GM18951 (cell line): ENCODE measurements around the gene MED8.
A peak's percentile ranks its signal among the peaks of the same experiment; 100 is the strongest.

Experiments used
- POLR2A ChIP-seq: IDR thresholded peaks from 4 replicates; pipeline ENCODE4 v1.6.1; 2011; ENCODE audit warnings: mild to moderate bottlenecking; ENCODE audit not compliant: insufficient read length, insufficient read depth; ENCODE audit errors: extremely low read depth
- in situ Hi-C: fragments of 300-500 bp; cut with MboI; formaldehyde crosslinking; loops from one replicate; pipeline ENCODE4 v1.12.0; 2022; ENCODE audit warnings: low sequenced_read_pairs, mixed read lengths, inconsistent platforms; ENCODE audit not compliant: unreplicated experiment

Gene MED8

DNA sequence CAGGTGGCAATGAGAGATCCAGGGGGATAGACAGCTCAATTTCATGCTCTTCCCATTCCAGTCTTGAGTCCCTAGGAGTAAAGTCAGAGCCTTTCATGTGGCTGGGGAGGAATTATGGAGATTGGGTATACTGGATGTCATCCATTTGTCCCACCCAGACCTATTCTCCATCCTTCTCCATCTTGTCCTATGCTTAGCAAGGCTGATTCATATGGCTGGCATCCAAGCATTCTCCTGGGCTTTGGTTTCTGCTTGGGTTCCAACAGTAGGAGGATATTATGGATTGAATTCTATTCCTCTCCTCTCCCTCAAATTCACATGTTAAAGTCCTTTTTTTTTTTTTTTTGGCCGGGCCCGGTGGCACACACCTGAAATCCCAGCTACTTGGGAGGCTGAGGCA, 34.7 kb downstream of the MED8 start:
- no peak for TF ChIP-seq POLR2A
- in situ Hi-C loops, result loop anchor here (10.0 kb wide), 1 partner anchor 120 kb away; no protein-coding TSS in a partner anchor

DNA sequence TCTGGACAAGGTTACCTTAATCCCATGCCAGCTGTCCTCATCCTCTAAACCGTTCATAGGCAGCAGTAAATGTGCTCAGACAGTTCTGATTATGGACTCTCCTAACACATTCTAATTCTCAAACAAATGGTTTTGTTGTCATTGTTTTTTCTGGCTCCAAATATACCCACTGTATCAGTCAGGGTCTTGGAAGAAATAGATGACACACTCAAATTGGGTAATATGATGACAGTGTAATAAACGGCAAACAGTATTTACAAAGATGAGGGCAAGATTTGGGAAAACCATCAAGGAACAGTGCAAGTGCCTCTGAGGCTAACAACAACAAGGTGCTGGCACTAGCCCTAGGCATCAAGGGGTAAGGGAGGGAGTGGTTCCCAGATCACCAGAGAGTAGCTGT, 35.1 kb downstream of the MED8 start:
- in situ Hi-C loops, result loop anchor here (10.0 kb wide), 1 partner anchor 120 kb away; no protein-coding TSS in a partner anchor

GRCh38 chr1:43352881-43353280, 36.7 kb downstream of the MED8 start:
- no peak for TF ChIP-seq POLR2A

More for the DNA sequence above, 35.1 kb downstream of the MED8 start:
- TF ChIP-seq POLR2A, result no peak

GRCh38 chr1:43352351-43352705, 37.3 kb downstream of the MED8 start:
- TF ChIP-seq POLR2A, result no peak
- in situ Hi-C loops, result loop anchor here (10.0 kb wide), 1 partner anchor 118 kb away; no protein-coding TSS in a partner anchor

More at GRCh38 chr1:43352881-43353280, 36.7 kb downstream of the MED8 start:
- in situ Hi-C loops, result loop anchor here (10.0 kb wide), 1 partner anchor 118 kb away; no protein-coding TSS in a partner anchor

DNA sequence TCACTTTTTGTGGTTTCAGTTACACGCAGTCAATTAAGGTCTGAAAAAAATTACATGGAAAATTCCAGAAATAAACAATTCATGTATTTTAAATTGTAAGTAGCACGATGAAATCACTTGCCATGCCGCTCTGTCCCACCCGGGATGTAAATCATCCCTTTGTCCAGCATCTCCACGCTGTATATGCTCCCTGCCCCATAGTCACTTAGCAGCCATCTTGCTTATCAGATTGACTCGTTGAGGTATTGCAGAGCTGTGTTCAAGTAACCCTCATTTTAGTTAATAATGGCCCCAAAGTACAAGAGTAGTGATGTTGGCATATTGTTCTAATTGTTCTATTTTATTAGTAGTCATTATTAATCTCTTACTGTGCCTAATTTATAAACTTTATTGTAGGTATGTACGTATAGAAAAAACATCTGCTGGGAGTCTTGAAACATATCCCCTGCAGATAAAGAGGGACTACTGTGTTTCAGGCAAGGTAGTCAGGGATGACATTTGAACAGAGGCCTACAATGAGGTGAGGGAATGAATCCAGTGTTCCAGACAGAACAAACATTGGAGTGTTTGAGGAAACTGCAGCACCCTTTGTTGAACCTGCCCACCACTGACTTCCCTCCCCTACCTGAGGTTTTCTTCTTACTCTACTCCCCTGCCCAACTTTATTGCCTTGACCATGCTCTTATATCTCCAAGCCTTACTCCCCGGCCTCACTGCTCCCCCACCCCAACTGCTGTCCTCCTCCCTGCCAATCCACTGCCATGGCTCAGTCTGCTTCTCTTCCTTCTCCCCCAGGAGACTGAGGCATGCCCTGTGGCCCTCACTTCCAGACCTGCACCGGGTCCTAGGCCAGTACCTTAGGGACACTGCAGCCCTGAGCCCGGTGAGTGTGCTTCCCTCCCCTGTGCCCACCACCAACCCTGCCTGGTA, 37.9 kb downstream of the MED8 start:
- in situ Hi-C loops, result loop anchor here (10.0 kb wide), 1 partner anchor 117 kb away; no protein-coding TSS in a partner anchor
- TF ChIP-seq POLR2A, result no peak

GRCh38 chr1:43350976-43351375, 38.6 kb downstream of the MED8 start:
- in situ Hi-C loops, result loop anchor here (10.0 kb wide), 1 partner anchor 116 kb away; no protein-coding TSS in a partner anchor
- no peak for TF ChIP-seq POLR2A

DNA sequence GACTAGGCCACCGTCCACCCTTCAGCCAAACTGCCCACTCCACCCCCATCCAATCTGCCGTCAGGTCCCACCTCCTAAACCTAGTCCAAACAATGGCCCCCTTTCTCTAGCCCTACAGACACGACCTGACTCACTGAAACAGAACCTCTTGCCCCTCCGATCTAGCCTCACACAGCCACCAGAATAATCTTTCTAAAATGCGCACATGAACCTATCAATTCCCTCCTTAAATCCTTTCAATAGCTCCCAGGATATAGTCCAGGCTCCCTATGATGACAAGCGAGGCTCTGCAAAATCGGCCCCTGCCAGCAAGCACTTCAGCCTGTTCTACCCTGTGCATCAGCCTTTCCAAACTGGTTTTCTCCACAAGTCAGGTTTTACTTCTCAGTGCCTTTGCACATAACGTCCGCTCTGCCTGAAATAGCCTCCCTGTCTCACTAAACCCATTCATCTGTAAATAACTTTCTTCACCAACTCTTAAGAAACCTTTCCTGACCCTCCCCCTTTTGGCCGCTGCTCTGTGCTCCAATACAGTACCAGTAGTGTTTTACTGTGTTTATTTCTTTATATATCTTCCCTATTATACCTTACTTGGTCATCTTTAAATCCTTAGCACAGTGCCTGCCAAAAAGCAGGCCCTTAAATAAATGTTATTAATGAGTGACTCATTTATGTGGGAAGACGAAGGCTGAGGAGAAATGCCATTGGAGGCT, 39.9 kb downstream of the MED8 start:
- TF ChIP-seq POLR2A, result no peak
- in situ Hi-C loops, result loop anchor here (10.0 kb wide), 1 partner anchor 115 kb away; no protein-coding TSS in a partner anchor

DNA sequence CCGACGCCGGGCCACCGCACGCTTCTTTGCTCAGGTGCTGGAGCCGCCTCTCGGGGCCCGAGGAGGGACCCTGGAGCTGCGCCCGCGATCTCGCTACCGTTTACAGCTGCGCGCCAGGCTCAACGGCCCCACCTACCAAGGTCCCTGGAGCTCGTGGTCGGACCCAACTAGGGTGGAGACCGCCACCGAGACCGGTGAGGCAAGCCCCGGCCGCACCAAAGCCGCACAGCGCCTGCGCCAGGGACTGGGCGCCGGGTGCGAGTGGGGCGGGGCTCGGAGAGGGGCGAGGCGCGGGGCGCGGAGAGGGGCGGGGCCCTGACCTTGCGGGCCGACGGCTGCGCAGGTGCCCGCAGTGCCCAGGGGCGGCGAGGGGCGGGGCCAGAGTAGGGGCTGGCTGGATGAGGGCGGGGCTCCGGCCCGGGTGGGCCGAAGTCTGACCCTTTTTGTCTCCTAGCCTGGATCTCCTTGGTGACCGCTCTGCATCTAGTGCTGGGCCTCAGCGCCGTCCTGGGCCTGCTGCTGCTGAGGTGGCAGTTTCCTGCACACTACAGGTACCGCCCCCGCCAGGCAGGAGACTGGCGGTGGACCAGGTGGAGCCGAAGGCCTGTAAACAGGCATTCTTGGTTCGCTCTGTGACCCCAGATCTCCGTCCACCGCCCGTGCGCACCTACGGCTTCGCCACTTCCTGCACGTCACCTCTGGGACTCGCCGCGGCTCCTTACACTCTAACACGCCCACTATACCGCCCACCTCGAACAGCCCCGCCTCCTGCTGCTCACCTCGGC, 40.6 kb downstream of the MED8 start:
- in situ Hi-C loops, result no loop called here
- peak; percentile 44 for TF ChIP-seq POLR2A

DNA sequence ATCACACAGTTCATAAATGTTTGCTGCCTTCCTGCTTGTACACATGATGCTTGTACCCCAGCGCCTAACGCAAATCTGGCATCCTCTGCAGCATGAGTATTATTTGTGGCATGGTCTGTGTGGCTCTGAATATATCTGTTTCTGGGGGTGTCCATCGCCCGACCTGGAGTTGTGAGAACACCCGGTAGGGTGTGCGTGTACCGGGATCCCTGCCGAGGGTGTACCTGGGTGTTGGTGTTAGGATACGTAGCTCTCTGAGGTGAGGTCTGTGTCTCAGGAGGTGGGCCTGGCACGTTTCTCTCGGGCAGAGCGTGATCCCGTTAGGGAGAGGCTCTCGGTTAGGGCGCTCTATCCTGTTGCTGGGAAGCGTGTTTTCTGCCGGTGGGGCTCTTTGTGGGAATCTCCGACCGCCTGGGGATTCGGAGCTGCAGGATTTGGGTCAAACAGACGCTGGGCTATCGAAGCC, 41.2 kb downstream of the MED8 start:
- in situ Hi-C loops, result no loop called here
- TF ChIP-seq POLR2A, result no peak

- in situ Hi-C loops, result no loop called here
- TF ChIP-seq POLR2A, result no peak
Measured at GRCh38 chr1:43346636-43347035, 43.0 kb downstream of the MED8 start.

DNA sequence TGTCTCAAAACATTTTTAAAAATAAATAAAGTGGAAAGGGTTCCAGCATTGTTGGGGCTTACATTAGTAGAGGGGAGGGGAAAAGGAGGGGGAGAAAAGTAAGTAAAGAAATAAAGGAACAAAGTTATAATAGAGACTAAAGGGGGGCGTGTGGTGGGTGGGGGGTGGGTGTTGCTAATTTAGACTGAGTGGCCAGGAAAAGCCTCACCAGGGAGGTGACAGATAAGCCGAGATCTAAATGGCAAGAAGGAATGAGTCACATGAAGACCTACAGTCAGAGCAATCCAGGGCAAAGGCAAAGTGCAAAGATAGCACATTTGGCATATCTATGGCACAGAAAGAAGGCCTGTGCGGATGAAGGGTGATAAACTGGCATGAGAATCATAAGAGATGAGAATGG, 44.5 kb downstream of the MED8 start:
- in situ Hi-C loops, result no loop called here
- TF ChIP-seq POLR2A, result no peak

- TF ChIP-seq POLR2A, result no peak
- in situ Hi-C loops, result no loop called here
Measured at GRCh38 chr1:43344267-43344850, 45.2 kb downstream of the MED8 start.
